Measurements from ENCODE around the gene CTSF. TPM values are rescaled to one million over a fixed set of nuclear protein-coding genes. Genes with fewer than 3 reads are reported as not detected.
"Not testable (repeated sequence)": the region's sequence is repeated elsewhere in the genome, so short reads cannot be mapped to it uniquely, and the experiment has no call there.

Gene CTSF
- total RNA-seq, 4 donors from 2014 or later, result 5.4 to 24.3 (median 21.8) TPM

DNA sequence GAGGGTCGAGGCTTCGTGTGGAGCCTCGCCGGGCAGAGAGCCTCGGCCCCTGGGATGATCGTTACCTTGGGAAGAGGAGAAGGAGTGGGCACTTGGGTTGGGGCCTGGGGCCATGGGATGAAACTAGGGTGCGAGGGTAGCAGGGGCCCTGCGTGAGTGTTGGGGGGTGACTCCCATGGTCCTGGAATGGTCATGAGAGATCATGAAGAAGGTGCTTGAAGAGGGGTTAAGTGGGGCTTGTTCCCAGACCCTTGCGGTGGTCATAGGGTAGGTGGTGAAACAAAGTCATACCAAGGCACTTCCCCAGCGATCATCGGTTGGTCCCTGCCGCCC lies 24.9 kb upstream of the CTSF start:
- Histone ChIP-seq H3K36me3 (no peaks in the 10 kb centered on the region), H3K27me3 (no peaks in the 10 kb centered on the region), H3K4me3 (peak overlapping the region; percentile 49 to 71 (median 57)), H3K4me1 (peaks cover 3 to 38% (median 19%) of the 10 kb centered on the region in 4 donors), H3K27ac (peak overlapping the region; percentile 68 to 87 (median 82)), H3K9me3 (no peaks in the 10 kb centered on the region)
- DNase-seq, result no peak
- TF ChIP-seq POLR2A (IDR thresholded peaks at IDR 0.05), result no peak
- TF ChIP-seq, protein P1, sequence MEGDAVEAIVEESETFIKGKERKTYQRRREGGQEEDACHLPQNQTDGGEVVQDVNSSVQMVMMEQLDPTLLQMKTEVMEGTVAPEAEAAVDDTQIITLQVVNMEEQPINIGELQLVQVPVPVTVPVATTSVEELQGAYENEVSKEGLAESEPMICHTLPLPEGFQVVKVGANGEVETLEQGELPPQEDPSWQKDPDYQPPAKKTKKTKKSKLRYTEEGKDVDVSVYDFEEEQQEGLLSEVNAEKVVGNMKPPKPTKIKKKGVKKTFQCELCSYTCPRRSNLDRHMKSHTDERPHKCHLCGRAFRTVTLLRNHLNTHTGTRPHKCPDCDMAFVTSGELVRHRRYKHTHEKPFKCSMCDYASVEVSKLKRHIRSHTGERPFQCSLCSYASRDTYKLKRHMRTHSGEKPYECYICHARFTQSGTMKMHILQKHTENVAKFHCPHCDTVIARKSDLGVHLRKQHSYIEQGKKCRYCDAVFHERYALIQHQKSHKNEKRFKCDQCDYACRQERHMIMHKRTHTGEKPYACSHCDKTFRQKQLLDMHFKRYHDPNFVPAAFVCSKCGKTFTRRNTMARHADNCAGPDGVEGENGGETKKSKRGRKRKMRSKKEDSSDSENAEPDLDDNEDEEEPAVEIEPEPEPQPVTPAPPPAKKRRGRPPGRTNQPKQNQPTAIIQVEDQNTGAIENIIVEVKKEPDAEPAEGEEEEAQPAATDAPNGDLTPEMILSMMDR (IDR thresholded peaks at IDR 0.05), result no peak

DNA sequence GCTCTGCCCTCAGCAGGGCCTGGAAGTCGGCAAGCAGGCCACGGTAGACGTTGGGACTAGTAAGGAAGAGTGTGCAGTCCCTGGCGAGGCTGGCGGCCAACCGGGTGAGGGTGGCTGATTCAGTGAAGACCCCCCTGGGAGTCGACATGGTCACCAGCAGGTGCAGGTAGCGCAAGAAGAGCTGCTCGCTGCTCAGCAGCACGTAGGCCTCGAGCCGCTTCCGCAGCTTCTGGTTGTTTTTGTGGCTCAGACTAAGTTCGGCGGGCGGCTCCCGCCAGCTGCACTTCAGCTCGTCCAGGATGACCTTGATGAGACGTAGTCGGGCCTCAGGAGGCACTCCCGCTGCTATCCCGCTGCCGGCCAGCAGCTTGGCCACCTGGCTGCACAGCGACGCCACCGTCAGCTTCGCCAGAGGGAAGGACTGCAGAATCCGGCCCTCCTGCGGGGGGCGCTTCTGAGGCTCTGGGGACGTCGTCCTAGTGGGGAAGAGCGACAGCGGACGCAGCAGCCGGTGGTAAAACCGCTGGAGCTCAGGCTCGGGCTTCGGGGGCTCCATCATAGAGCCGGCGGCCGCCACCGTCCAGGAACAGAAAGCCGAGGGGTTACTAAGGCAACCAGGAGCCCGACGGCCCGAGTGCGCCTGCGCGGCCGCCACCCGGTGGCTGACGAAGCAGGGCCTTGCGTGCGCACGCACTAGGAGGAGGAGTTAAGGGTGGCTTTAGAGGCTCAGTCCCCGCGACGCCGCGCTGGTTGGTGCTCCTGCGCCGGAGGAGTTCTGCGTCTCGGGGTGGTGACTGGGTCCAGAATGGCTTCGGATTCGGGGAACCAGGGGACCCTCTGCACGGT lies 24.3 kb upstream of the CTSF start, which contains the start of the genes CCDC87 and CCS:
Gene CCDC87 (minus strand): TSS at position 607 of the 846 bp plus-strand sequence. CDS start 48 bp downstream, at position 559.
Gene CCS (plus strand): TSS at position 729 of the 846 bp plus-strand sequence. CDS start 77 bp downstream, at position 806.
- H3K27me3 ChIP-seq, result no peaks in the 10 kb centered on the region
- H3K4me3 ChIP-seq, result peak within 1 kb of the TSS; percentile 49 to 71 (median 57)
- TF ChIP-seq, protein P1 (IDR thresholded peaks at IDR 0.05), result peak; percentile 37 to 90 (median 74)
- peak; percentile 80 to 96 for TF ChIP-seq POLR2A (IDR thresholded peaks at IDR 0.05)

GRCh38 chr11:66591175-66591574 lies 22.8 kb upstream of the CTSF start:
- peaks cover 3 to 38% (median 19%) of the 10 kb centered on the region in 4 donors for H3K4me1 ChIP-seq
- no peaks in the 10 kb centered on the region for H3K9me3 ChIP-seq
- no peaks in the 10 kb centered on the region for H3K36me3 ChIP-seq
- no peaks in the 10 kb centered on the region for H3K27me3 ChIP-seq
- no peak for TF ChIP-seq POLR2A (IDR thresholded peaks at IDR 0.05)
- TF ChIP-seq, protein P1 (IDR thresholded peaks at IDR 0.05), result no peak
- H3K27ac ChIP-seq, result no peak overlapping the region
- H3K4me3 ChIP-seq, result no peak overlapping the region
- DNase-seq, result no peak

More for the DNA sequence above, 24.3 kb upstream of the CTSF start, which contains the start of the genes CCDC87 and CCS:
- no peaks in the 10 kb centered on the region for H3K36me3 ChIP-seq
- peaks cover 3 to 38% (median 19%) of the 10 kb centered on the region in 4 donors for H3K4me1 ChIP-seq
- DNase-seq, result peak; percentile 98 to 100 (median 99)
- H3K27ac ChIP-seq, result peak within 1 kb of the TSS; percentile 68 to 87 (median 82)
- H3K9me3 ChIP-seq, result no peaks in the 10 kb centered on the region

DNA sequence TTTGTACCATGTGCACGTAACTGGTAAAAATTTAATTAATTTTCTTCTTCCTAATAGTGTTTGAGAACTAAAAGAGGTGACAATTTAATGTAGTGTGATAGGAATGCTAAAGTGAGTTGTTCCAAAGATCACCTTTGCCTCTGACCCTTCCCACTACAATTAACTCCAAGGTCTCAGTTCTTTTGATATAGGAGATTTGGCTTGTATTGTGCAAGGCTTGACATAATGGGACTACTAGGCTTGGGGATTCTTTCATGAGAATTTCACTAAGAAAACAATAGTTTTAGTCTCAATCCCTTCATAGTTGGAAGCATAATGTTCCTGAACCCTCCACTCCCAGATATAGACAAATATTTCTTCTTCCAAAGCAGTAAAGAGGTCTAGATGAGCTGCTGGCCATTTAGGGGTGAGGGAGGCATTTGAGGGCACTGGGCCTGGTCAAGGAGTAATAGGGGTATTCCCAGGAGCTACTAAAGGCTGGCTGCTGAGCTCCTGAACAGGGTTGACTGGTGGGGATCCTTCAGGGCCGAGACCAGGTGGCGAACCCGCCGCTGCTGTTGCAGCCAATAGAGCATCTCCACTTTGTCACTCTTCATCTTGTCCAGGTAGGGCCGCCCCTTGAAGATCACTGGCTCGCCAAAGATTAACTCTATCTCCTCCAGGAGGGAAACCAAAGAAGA lies 21.7 kb upstream of the CTSF start:
- H3K27ac ChIP-seq, result no peak overlapping the region

DNA sequence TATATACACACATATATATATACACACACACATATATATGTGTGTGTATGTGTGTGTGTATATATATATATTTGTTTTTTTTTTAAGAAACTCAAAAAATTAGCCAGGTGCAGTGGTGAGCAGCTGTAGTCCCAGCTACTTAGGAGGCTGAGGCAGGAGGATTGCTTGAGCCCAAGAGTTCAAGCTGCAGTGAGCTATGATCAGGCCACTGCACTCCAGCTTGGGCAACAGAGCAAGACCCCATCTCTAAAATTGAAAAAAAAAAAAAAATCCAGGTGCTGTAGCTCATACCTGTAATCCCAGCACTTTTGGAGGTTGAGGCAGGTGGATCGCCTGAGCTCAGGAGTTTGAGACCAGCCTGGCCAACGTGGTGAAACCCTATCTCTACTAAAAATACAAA lies 20.9 kb upstream of the CTSF start:
- DNase-seq, H3K9me3 ChIP-seq, H3K27me3 ChIP-seq, H3K4me3 ChIP-seq, H3K36me3 ChIP-seq, H3K27ac ChIP-seq: not testable (repeated sequence)
- H3K4me1 ChIP-seq, result peaks cover 3 to 20% (median 9%) of the 10 kb centered on the region in 4 donors

More for the DNA sequence above, 21.7 kb upstream of the CTSF start:
- no peak for DNase-seq
- no peak overlapping the region for H3K4me3 ChIP-seq
- TF ChIP-seq, protein P1 (IDR thresholded peaks at IDR 0.05), result no peak
- no peak for TF ChIP-seq POLR2A (IDR thresholded peaks at IDR 0.05)
- H3K27me3 ChIP-seq, result no peaks in the 10 kb centered on the region
- H3K9me3 ChIP-seq, result no peaks in the 10 kb centered on the region
- no peaks in the 10 kb centered on the region for H3K36me3 ChIP-seq
- peaks cover 3 to 28% (median 13%) of the 10 kb centered on the region in 4 donors for H3K4me1 ChIP-seq

DNA sequence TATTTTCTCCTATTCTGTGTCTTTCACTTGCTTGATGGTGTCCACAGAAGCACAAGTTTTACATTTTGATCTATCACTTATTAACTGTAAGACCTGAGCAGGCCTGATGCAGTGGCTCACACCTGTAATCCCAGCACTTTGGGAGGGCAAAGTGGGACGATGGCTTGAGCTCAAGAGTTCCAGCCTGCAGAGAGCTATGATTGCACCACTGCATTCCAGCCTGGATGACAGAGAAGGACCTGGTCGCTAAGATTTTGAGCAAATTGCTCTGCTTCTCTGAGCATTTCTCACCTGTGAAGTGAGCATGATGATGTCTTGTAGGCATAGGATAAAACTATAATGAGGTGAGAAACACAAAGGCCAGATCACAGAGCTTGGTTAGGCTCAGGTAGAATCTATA lies 17.7 kb upstream of the CTSF start:
- Histone ChIP-seq H3K4me1 (no peaks in the 10 kb centered on the region), H3K36me3 (no peaks in the 10 kb centered on the region), H3K4me3 (no peak overlapping the region), H3K9me3 (no peaks in the 10 kb centered on the region), H3K27me3 (no peaks in the 10 kb centered on the region), H3K27ac (no peak overlapping the region)
- DNase-seq, result no peak
- no peak for TF ChIP-seq POLR2A (IDR thresholded peaks at IDR 0.05)
- TF ChIP-seq, protein P1 (IDR thresholded peaks at IDR 0.05), result no peak

DNA sequence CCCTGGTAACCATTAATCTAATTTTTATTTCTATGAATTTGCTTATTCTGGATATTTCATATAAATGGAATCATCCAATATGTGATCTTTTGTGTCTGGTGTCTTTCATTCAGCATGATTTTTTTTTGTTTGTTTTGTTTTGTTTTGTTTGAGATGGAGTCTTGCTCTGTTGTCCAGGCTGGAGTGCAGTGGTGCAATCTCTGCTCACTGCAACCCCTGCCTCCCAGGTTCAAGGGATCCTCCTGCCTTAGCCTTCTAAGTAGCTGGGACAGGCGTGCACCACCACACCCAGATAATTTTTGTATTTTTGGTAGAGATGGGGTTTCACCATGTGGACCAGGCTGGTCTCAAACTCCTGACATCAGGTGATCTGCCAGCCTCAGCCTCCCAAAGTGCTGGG lies 17.0 kb upstream of the CTSF start:
- not testable (repeated sequence) for DNase-seq, H3K4me1 ChIP-seq, H3K27me3 ChIP-seq, H3K9me3 ChIP-seq, H3K27ac ChIP-seq, H3K36me3 ChIP-seq, H3K4me3 ChIP-seq

- H3K4me1 ChIP-seq, H3K27ac ChIP-seq, DNase-seq, H3K4me3 ChIP-seq, H3K27me3 ChIP-seq, H3K36me3 ChIP-seq, H3K9me3 ChIP-seq: not testable (repeated sequence)
Measured at GRCh38 chr11:66582565-66583147, 14.2 kb upstream of the CTSF start.
